Measurements from ENCODE around the gene RTN4R.
"Not testable (repeated sequence)": the region's sequence is repeated elsewhere in the genome, so short reads cannot be mapped to it uniquely, and the experiment has no call there.

RTN4R gene

DNA sequence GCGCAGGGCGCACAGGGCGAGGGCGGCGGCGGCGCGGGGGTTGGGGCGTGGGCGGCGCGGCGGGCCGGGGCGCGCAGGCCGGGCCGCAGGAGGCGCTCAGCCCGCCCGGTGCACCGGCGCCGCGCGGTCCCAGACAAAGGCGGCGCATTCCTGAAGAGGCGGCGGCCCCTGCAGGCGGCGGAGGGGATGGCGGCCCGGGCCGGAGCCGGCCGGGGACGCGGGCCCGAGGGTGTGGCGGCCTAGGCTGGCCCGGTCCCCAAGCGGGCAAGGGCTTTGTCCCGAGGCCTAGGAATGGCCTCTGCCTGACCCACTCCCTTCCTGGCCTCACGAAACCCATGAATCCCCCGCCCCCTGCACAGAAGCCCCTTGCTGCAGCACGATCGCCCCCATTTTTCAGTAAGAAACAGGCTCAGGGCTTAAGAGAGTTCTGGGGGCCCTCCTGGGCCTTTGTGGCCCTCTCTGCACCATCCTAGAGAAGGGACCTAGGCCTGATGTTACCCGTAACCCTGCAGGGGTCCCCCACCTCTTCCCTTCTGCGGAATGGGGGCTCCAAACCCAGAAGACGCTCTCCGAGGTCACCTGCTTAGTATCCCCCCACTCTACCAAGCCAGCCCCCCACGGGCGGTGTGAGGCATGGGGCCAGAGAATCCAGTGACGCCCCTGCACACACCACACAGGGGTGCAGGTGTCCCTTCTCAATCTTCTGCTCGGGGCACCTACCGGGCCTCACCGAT is at the start of gene RTN4R:
Gene RTN4R (minus strand): TSS at position 40 of the 734 bp plus-strand sequence. CDS start 226 bp downstream, outside the sequence.
- peak; percentile 39 for DNase-seq
- in situ Hi-C loops (cut with MboI; ENCODE audit: low pct_unique_long_range_greater_than_20kb, low sequenced_read_pairs), result no loop called here

GRCh38 chr22:20317402-20318042 is 49.4 kb upstream of the RTN4R start:
- in situ Hi-C loops (cut with MboI; ENCODE audit: low pct_unique_long_range_greater_than_20kb, low sequenced_read_pairs), result not testable (repeated sequence)
- peak; percentile 55 for DNase-seq

DNA sequence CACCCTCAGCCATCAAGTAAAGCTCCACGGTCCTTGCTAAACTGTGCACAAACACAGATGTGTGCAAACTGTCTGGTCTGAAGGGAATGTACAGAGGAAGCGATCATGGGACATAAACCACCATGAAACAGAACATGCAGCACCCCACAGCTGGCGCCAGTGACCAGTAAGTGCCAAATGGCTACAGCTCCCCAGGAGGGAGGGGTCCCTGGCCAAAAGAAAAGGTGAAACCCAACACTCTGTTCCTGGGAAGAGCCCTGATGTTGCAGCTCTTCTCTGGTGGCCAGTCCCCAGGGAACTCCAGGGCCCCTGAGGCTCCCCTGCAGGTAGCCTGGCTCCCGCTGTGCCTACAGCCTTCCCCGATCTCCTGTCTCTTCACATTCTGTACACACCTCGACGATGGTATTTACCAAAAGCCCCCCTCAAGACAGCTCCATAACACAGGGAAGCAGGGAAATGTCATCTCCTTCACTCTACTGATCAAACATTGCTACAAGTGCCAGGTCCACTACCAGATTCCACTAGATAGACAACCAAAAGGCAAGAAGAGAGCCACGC is 48.8 kb upstream of the RTN4R start:
- DNase-seq, result no peak
- in situ Hi-C loops (cut with MboI; ENCODE audit: low pct_unique_long_range_greater_than_20kb, low sequenced_read_pairs), result no loop called here

DNA sequence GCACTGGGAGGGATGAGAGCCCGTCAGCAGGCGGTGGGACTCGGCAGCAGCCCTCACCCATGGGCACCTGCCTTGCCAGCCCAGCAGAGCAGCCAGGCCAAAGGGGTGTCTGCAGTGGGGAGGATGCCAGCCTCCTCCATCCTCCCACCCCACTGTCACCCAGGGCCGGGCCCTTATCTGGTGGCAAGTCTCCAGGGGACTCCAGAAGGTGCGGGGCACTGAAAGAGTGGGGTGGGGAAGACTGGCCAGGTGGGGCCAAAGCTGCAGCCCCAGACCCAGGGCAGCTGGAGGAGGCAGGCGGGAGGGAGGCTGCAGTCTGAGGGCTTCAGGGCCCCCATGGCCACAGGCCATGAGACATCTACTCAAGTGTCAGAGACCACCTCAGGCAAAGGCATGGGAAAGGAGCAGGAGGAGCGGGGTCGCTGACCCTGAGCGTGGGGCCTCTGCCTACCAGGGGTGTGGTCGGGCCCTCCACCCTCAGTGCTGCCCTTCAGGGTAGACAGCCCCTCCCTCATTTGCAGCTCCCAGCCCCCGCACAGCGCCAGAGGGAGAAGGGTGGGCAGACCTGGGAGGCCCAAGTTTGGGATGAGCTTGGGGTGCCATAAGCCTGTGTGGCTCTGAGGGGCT is 48.2 kb upstream of the RTN4R start:
- DNase-seq, result no peak
- in situ Hi-C loops (cut with MboI; ENCODE audit: low pct_unique_long_range_greater_than_20kb, low sequenced_read_pairs), result no loop called here

DNA sequence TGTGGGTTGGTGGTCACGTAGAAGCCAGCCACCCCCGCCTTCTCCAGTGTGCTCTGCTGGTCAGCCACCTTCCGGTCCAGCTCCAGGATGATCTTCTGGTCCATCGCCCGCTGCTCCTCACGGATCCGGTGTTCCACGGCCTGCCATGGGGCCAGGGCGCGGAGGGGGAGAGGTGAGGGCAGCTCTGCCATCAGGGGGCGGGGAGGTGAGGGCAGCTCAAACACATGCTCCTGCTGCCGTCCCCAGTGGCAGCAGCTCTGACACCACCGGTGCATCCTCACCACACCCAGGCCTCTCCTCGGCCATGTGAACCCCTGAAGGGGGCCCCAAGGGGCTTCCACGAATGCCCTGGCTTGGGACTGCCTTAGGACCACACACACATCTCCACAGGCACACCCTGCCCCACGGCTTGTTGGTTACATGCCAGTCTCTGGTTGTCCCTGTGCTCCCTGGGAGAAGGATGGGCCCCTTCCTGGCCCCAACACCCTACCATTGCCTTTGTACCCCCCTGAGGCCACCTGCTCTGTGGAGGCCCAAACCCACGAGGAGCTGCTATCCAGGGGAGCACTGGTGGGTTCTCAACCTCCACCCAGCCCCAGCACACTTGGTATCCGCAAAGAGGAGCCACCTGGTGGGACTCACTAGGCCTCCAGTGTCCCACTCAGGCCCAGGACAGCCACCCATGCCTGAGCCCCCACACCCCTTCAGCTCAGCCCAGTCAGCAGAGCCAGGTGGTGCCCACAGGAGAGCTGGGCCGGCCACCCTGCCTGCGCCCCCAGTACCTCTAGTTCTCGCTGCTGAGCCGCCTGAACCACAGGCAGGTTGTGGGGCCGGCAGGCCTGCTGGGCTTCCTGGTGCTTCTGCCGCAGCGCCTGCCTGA is 47.5 kb upstream of the RTN4R start:
- in situ Hi-C loops (cut with MboI; ENCODE audit: low pct_unique_long_range_greater_than_20kb, low sequenced_read_pairs), result no loop called here

GRCh38 chr22:20314741-20315336 is 46.7 kb upstream of the RTN4R start:
- DNase-seq; in situ Hi-C loops (cut with MboI; ENCODE audit: low pct_unique_long_range_greater_than_20kb, low sequenced_read_pairs): not testable (repeated sequence)

More for the DNA sequence above, 47.5 kb upstream of the RTN4R start:
- DNase-seq, result no peak

DNA sequence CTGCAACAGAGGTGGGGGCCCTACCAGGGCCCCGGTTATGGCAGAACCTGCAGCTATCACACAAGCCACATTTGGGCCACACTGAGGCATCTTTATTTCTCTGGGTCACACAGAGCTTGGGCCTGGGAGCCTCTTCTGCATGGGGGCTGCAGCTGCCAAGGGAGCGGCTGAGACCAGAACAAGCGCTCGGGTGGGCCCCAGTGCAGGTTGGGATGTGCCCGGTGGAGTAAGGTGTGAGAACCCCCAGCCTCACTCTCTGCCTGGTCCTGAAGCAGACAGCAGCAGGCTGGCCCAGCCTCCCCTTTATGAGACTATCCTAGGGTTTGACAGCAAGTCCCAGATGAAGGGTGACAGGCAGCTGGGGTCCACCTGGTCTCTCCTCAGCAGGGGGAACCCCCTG is 46.1 kb upstream of the RTN4R start:
- DNase-seq; in situ Hi-C loops (cut with MboI; ENCODE audit: low pct_unique_long_range_greater_than_20kb, low sequenced_read_pairs): not testable (repeated sequence)

- in situ Hi-C loops (cut with MboI; ENCODE audit: low pct_unique_long_range_greater_than_20kb, low sequenced_read_pairs); DNase-seq: not testable (repeated sequence)
Observed at GRCh38 chr22:20313306-20314077, 45.4 kb upstream of the RTN4R start.

DNA sequence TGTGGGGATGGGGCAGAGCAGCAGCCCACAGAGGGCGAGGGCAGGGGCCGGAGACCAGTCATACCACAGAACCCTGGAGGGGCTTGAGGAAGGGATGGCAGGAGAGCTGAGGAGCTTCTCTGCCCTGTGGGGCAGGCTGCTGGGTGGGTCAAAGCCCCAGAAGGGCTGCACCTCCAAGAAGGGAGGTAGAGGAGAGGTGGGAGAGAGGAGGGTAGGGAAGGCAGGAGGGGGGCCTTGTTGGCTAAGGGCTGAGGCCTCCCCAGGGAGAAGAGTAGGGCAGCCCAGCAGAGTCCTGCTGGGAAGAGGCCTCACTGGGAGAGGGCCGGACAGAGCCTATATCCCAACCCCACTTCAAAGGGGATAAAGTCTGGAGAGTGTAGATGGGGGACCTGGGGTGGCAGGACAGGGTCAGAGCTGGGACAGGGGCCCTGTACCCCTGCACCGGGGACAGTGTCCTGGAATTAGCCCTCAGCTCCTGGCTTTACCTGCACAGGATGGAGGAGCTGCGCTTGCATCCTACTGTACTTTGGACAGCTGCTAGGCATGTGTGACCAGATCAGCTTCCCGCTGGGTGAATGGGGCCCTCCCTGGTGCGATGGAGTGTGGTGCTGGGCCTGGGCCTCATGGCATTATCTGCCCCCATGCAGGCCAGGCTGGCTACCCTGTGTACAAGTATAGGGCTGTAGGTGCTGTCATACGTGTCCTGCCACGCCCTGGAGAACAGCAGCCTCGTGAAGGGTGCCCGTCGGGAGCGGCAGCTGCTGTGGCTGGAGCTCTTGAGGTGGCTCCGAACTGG is 44.5 kb upstream of the RTN4R start:
- in situ Hi-C loops (cut with MboI; ENCODE audit: low pct_unique_long_range_greater_than_20kb, low sequenced_read_pairs), result no loop called here
- no peak for DNase-seq

GRCh38 chr22:20311249-20312062 is 43.3 kb upstream of the RTN4R start:
- DNase-seq; in situ Hi-C loops (cut with MboI; ENCODE audit: low pct_unique_long_range_greater_than_20kb, low sequenced_read_pairs): not testable (repeated sequence)

GRCh38 chr22:20310773-20311172 is 42.7 kb upstream of the RTN4R start:
- DNase-seq; in situ Hi-C loops (cut with MboI; ENCODE audit: low pct_unique_long_range_greater_than_20kb, low sequenced_read_pairs): not testable (repeated sequence)

GRCh38 chr22:20310180-20310579 is 42.1 kb upstream of the RTN4R start:
- in situ Hi-C loops (cut with MboI; ENCODE audit: low pct_unique_long_range_greater_than_20kb, low sequenced_read_pairs); DNase-seq: not testable (repeated sequence)

DNA sequence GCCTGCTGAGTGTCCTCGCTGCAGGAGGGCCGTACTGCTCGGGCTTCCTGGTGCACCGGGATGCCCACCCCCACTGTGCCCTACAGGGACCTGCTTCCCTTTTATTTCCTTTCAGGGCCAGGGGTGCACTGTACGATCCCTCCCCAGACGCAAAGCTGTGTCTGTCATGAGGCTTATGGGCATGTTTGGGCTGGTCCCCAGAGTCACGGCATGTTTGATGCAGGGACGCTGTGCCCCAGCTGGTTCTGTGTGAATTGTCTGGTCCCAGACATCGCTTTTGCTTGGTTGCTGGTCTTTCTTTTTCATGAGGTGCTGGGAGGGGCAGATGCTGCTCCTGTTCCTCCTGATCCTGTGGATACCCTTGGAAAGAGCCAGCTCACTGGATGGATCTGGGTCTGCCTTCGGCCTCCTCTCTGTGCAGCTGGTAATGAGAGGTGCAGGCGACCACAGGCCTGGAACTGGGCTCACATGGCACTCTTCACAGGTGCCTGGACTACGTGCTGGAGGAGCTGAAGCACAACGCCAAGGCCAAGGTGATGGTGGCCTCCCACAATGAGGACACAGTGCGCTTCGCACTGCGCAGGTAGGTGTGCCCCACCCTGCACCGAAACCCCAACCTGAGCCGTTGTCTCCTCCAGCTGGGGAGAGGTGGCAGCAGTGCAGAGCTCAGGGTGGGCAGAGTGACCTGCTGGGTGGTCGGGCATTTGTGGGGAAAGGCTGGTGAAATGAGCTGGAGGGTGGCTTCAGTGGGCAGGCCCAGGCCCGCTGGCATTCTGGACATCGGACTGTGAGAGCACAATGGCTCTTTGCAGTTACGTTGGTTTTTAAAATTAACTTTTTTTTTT is 40.9 kb upstream of the RTN4R start:
- DNase-seq; in situ Hi-C loops (cut with MboI; ENCODE audit: low pct_unique_long_range_greater_than_20kb, low sequenced_read_pairs): not testable (repeated sequence)

GRCh38 chr22:20307448-20308447 is 39.6 kb upstream of the RTN4R start:
- in situ Hi-C loops (cut with MboI; ENCODE audit: low pct_unique_long_range_greater_than_20kb, low sequenced_read_pairs); DNase-seq: not testable (repeated sequence)

All from KBM-7 (cell line).